Stomach smooth muscle (tissue), 2 donors: ENCODE results near the gene ERFL.

Experiments
- H3K27ac ChIP-seq: one replicate; pipeline ENCODE4 v1.7.0; 2013; ENCODE audit warnings: mild to moderate bottlenecking, low read length, inconsistent platforms
- H3K27me3 ChIP-seq, 2 donors: one replicate each; pipeline ENCODE4 v1.7.0; 2013; ENCODE audit warnings: low read length in 2 of 2; ENCODE audit not compliant: insufficient read depth in 2 of 2, control insufficient read depth in 1 of 2
- H3K36me3 ChIP-seq, 2 donors: one replicate each; pipeline ENCODE4 v1.7.0; 2013; ENCODE audit warnings: low read length in 2 of 2; ENCODE audit not compliant: control insufficient read depth in 2 of 2, insufficient read depth in 2 of 2
- H3K4me1 ChIP-seq: one replicate; pipeline ENCODE4 v1.7.0; 2013; ENCODE audit warnings: low read length; ENCODE audit not compliant: control insufficient read depth, insufficient read depth
- H3K4me3 ChIP-seq, 2 donors: one replicate each; pipeline ENCODE4 v1.7.0; 2013; ENCODE audit warnings: low read length in 2 of 2
- H3K9ac ChIP-seq, 2 donors: one replicate each; pipeline ENCODE4 v1.7.0; 2013; ENCODE audit warnings: low read length in 2 of 2, mild to moderate bottlenecking in 1 of 2
- H3K9me3 ChIP-seq, 2 donors: one replicate each; pipeline ENCODE4 v1.7.0; 2013; ENCODE audit warnings: low read length in 2 of 2; ENCODE audit not compliant: control insufficient read depth in 2 of 2
- donor health status: healthy.
- donor health status: Pancreatic carcinoma.

The ERFL gene

DNA sequence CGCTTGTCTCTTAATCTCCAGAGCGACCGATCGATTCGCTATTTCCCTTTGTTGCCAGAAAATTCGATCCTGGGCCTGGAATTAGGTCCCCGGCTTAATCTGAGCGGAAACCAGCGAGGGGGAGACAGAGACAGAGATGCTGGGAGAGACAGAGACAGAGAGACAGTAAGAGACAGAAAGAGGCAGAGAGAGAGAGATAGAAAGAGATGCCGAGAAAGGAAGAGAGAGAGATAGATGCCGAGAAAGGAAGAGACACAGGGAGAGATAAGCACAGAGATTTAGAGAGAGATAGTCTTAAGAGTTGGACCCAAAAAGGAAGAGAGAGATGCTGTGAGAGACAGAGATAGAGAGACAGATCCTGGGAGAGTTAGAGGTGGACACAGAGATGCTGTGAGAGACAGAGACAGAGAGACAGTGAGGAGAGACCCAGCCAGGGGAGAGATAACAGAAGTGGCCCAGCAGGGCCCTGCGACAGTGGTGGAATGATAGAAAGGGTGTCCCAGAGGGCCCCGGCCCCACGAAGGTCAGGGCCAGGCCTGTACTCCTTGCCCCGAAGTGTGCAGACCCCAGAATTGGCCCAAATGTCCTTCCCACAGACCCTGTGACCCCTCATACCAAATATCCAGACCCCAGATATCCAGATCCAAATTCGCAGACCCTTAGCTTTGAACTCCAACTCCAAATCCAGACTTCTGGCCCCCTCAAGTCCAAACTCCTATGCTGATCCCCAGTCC lies 1.3 kb downstream of the ERFL start:
- no peak overlapping the region for H3K27ac ChIP-seq

GRCh38 chr19:41926028-41926762 lies 2.1 kb downstream of the ERFL start:
- Histone ChIP-seq H3K27me3 (peaks cover 81 to 89% of the 10 kb centered on the region in 2 donors), H3K9me3 (peaks cover 0 to 5% of the 10 kb centered on the region in 2 donors), H3K36me3 (no peaks in the 10 kb centered on the region), H3K4me1 (peaks cover 12% of the 10 kb centered on the region), H3K27ac (no peak overlapping the region), H3K4me3 (no peak overlapping the region), H3K9ac (no peak overlapping the region)

More for the DNA sequence above, 1.3 kb downstream of the ERFL start:
- H3K9me3 ChIP-seq = peaks cover 0 to 5% of the 10 kb centered on the region in 2 donors
- peaks cover 12% of the 10 kb centered on the region for H3K4me1 ChIP-seq
- no peaks in the 10 kb centered on the region for H3K36me3 ChIP-seq
- no peak overlapping the region for H3K9ac ChIP-seq
- no peak overlapping the region for H3K4me3 ChIP-seq
- H3K27me3 ChIP-seq = peaks cover 84 to 92% of the 10 kb centered on the region in 2 donors

GRCh38 chr19:41925208-41926003 lies 2.8 kb downstream of the ERFL start:
- Histone ChIP-seq H3K27ac (no peak overlapping the region), H3K27me3 (peaks cover 79 to 88% of the 10 kb centered on the region in 2 donors), H3K4me1 (peaks cover 12% of the 10 kb centered on the region), H3K9ac (no peak overlapping the region), H3K9me3 (peaks cover 0 to 5% of the 10 kb centered on the region in 2 donors), H3K4me3 (no peak overlapping the region), H3K36me3 (no peaks in the 10 kb centered on the region)

DNA sequence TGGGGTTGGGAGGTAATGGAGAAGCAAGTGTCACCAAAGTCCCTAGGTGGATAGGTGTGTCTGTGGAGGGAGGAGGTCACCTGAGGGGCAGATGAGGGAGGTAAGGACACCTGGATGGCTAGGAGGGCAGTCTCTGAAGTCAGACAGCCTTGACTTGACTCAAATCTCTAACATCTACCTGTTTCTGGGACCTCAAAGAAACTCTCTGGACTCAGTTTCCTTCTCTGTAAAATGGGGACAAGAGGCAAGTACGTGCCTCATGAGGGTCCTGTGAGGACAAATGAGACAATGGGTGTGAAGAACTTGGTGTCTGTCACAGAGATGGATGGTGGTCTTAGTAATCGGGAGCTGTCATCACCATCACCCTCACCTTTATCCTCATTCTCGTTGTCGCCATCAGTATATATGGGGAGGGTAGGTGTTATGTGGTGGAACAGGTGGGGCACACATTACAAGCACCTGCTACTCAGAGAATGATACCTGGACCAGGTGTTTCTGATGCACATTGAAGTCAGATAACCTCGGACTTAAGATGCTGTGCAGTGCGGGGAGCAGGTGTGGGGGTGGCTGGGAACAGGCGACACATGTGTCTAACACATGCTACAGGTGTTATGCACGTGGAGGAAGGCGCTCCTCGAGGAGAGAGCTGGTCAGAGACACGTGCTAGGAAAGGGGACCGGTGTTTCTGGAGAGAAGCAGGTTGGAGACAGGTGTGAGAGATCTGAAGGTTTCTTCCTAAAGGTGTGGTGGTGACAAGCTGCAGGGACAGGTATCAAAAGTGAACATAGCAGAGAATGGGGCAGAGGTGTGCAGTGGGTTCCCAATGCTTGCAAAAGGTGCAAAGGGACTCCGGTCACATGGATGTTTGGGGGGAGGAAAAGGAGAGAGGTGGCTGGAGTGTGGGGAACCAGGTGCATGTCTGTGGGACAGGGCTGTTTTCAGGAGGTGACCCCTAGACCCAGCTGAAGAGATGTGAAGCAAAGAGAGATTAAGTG lies 3.8 kb downstream of the ERFL start:
- no peak overlapping the region for H3K9ac ChIP-seq
- no peak overlapping the region for H3K4me3 ChIP-seq
- H3K27ac ChIP-seq = no peak overlapping the region
- H3K9me3 ChIP-seq = peaks cover 0 to 5% of the 10 kb centered on the region in 2 donors
- peaks cover 12% of the 10 kb centered on the region for H3K4me1 ChIP-seq
- H3K36me3 ChIP-seq = no peaks in the 10 kb centered on the region
- peaks cover 79 to 86% of the 10 kb centered on the region in 2 donors for H3K27me3 ChIP-seq

DNA sequence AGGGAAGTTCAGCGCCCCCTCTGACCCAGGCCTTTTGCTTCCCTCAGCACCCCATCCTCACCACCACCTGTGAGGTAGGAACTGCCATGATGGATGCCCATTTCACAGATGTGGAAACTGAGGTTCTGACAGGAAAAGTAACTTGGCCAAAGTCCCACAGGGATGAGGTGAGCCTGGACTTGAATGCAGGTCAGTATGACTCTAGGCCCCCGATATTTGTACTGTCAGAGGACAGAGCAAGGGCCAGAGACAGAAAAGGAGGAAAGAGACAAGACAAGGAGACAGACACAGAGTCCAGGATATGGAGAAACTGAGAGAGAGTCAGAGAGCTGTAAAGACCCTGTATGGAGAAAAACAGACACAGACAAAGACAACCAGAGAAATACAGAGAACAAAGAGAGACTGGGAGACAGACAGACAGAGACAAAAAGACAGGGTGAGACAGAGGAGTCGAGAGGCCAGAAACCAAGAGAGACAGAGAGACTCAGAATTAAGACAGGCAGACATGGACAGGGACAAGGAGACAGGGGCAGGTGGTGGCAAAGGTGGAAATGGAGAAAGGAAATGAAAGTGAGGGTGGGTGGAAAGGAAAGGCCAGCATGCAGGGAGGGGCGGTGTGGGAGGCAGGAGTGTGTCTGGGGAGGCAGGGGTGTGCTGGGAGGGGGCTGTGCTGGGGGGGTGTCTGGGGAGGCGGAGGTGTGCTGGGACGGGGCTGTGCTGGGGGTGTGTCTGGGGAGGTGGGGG lies 5.0 kb downstream of the ERFL start:
- H3K27me3 ChIP-seq = peaks cover 82 to 85% of the 10 kb centered on the region in 2 donors
- no peak overlapping the region for H3K4me3 ChIP-seq
- H3K27ac ChIP-seq = no peak overlapping the region
- H3K36me3 ChIP-seq = no peaks in the 10 kb centered on the region
- H3K4me1 ChIP-seq = peaks cover 2% of the 10 kb centered on the region
- H3K9ac ChIP-seq = no peak overlapping the region
- peaks cover 0 to 5% of the 10 kb centered on the region in 2 donors for H3K9me3 ChIP-seq

DNA sequence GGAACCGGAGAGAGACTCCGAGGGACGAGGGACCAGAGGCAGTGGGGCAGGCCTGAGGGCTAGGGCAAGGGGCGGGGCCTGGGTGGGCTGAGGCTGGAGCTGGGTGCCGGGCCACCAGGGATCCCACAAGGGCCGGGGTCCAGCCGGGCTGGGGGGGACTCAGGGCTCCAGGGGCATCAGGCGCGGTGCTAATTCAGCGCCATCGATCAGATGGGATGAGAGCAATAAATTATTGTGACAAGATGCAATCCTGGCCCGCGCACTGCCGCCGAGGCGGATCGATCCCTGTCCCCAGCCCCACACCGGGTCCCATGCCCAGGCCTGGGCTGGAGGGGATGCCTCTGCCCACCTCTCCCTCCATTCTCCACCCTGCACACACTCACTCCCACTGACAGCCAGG lies 5.7 kb downstream of the ERFL start:
- no peak overlapping the region for H3K27ac ChIP-seq
- no peaks in the 10 kb centered on the region for H3K36me3 ChIP-seq
- peaks cover 84 to 88% of the 10 kb centered on the region in 2 donors for H3K27me3 ChIP-seq
- no peak overlapping the region for H3K4me3 ChIP-seq
- peaks cover 0 to 5% of the 10 kb centered on the region in 2 donors for H3K9me3 ChIP-seq
- H3K9ac ChIP-seq = no peak overlapping the region
- no peaks in the 10 kb centered on the region for H3K4me1 ChIP-seq

DNA sequence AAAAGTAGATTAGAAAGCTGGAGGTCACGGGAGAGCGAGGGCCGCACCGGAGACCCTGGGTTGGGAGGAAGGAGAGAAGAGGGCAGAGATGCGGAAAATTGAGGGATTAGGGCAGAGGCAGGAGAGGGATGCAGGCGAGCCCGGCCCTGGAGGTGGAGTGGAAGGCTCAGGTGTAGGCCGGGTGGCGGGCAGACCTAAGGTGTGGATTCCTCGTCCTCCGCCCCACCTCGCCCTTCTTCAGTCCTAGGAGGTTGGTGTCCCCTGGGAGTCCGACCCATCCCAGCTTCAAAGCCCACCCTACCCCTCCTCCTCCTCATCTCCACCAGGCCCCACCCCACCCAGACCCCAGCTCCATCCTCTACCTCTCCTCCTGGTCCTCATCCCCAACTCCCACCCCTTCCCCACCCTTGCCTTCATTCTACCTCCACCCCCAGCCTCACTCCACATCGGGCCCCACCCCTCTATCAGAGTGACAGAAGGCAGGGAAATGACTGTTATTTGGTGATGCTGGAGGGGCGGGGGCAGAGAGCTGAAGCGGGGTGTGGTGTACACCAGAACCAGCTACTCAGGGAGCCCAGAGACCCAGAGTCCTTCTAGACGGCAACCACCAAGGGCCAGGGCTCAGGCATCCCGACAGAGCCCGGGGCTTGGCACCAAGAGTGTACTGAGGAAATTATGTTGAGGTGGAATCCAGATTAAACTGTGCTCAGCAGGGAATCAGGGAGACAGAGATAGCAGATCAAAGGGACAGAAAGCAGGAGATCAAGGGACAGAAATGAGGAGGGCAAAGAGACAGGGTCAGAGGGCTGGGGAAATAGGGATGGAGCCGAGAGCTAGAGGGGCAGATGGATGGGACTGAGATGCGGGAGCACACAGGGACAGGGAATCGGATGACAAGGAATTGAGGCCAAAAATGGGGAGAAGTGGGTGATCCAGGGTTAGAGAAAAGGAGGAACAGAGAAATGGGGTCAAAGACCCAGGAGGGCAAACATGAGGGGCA lies 6.4 kb downstream of the ERFL start:
- Histone ChIP-seq H3K9ac (no peak overlapping the region), H3K36me3 (no peaks in the 10 kb centered on the region), H3K4me3 (no peak overlapping the region), H3K9me3 (peaks cover 0 to 5% of the 10 kb centered on the region in 2 donors), H3K4me1 (no peaks in the 10 kb centered on the region), H3K27ac (no peak overlapping the region), H3K27me3 (peaks cover 84% of the 10 kb centered on the region in 2 donors)

- H3K27ac ChIP-seq = no peak overlapping the region
- no peaks in the 10 kb centered on the region for H3K36me3 ChIP-seq
- no peaks in the 10 kb centered on the region for H3K4me1 ChIP-seq
- H3K9ac ChIP-seq = no peak overlapping the region
- H3K27me3 ChIP-seq = peaks cover 83 to 85% of the 10 kb centered on the region in 2 donors
- H3K4me3 ChIP-seq = no peak overlapping the region
- peaks cover 0 to 3% of the 10 kb centered on the region in 2 donors for H3K9me3 ChIP-seq
These were observed 7.2 kb downstream of the ERFL start for GRCh38 chr19:41920882-41921576.
